Activated CD8-positive, alpha-beta memory T cell treated with anti-CD3 and anti-CD28 coated beads, Interleukin-2, amount 50 U/mL, for 1 hour (primary cell): ENCODE results near the gene TLCD5.

Experiments used
- DNase-seq: peaks from one replicate; pipeline ENCODE4 v3.0.0-alpha.2; 2020; ENCODE audit errors: extremely low read depth

TLCD5 gene

DNA sequence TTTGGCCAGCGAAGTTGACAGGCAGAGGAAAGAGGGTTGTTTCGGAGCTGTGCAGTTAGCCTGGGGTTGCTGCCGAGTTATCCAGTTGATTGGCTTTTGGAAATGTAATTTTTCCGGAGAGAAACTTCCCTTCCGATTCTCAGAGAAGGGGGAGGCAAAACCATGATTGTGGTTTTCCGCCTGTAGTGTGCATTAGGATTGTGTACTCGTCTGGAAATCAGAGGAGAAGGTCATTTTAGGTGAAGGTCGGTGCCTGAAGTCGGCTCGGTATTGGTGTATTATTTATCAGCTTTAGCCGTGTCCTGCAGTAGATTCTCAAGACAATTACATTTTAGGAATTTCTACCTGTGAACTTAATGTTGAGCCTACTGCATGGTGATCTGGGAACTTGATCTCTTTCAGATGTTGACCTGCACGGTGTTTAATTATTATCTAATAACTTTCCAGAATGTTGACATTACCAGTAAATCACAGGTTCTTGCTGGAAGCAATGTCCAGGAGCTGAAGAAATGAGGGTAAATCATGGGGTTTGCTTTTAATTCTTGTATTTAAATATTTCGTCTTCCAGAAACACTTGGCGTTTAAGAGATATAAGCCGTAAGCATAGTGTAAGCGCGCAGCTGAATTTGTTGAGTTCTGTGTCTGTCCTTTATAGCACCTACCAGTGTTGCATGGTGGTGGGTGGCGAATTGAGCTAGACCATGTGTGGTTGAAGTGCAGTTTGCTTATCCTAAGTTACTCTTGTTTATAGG lies 12.4 kb downstream of the TLCD5 start:
- no peak for DNase-seq

- DNase-seq: no peak
Observed at GRCh38 chr11:120338107-120338933, 13.2 kb downstream of the TLCD5 start.

- DNase-seq: no peak
Observed at GRCh38 chr11:120339394-120339890, 14.3 kb downstream of the TLCD5 start.

DNA sequence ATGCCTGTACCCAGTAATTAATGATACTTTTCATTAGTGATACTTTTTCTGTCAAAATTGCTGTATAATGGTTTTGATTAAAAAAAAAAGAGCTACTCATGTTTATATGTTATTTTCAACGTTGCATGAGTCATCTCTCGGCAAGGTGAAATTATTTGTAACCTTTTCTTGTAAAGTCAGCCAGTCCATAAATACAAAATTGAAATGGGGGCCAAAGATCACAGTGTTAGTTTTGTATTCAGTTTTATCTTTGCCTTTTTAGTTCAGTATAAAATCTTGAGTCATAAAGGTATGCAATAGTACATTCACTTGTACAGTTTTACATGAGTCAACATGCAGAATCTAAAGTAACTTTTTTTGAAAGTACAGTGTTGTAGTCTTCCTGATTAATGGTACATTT lies 15.4 kb downstream of the TLCD5 start:
- DNase-seq: no peak

DNA sequence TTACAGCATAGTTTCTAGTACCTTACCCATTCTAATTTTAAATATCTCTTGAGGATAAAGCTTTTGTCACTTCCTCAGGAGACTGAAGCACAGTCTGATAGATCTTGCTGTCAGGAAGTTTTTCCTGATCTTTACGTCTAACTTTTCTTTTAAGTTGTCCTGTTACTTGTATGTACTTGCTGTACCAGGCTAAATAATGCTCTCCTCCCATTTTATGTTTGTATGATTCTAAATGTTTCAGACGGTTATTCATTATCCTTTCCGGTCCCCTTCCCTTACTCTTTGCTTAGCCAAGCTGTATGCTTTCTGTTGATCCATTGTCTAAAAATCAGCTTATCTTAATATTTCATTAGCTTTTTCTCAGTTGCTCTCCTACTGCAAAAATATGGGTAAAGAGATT lies 17.1 kb downstream of the TLCD5 start:
- DNase-seq: no peak

DNA sequence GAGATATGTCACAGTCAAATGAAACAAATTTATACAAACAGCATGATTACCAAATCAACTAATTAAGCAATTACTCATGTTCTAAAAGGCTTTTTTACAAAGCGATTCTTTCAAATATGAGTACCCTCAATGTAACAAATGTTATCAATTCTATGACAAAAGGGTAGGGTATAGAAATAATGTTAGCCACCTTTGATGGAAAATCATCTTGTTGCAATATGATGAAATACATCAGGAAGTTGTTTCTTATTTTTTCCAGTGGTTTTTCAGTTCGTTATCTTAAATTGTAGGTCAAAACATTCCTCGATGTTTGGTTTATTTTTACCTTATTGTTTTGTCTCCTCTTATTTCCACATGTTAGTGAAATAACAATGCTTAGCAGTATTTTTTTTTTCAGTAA lies 17.6 kb downstream of the TLCD5 start:
- no peak for DNase-seq

DNA sequence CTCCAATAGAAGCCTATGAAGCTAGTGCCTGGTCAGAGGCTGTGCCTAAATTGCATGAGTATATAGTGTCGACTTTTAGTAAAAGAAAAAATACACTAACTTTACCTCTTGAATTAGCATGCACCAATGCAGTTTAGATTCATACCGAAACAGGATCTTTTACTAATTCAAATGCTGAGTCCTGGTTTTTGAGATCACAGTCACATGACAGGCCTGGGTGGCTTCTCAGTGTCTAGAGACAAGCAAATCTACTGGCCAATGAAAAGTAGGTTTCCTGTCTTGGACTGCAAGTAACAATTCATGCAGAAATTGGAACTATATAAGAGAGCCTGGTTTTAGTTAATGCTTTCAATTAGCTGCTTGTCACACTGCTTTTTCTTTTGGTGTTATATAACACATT lies 18.3 kb downstream of the TLCD5 start:
- DNase-seq: no peak

- no peak for DNase-seq
Observed at GRCh38 chr11:120344302-120345004, 19.4 kb downstream of the TLCD5 start.

DNA sequence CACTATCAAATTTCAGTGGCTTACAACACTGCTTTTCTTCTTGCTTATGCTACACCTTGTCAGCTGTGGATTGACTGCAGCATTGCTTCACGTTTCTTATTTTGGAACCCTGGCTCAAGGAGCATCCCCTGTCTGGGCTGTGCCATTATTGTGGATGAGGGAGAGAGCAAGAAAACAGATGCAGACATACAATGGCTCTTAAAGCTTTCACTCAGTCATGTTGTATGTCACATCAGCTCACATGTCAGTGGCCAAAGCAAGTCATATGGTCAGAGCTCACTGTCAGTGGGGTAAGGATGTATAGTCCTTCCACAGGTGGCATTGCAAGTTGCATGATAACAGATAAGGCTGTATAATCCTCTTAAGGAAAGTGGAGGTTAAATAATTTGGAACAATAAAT lies 21.1 kb downstream of the TLCD5 start:
- no peak for DNase-seq

- DNase-seq: no peak
Observed at GRCh38 chr11:120350637-120351036, 25.5 kb downstream of the TLCD5 start.

GRCh38 chr11:120352405-120352804 lies 27.3 kb downstream of the TLCD5 start:
- DNase-seq: no peak

- no peak for DNase-seq
Observed at GRCh38 chr11:120354068-120354467, 29.0 kb downstream of the TLCD5 start.

- no peak for DNase-seq
Observed at GRCh38 chr11:120354779-120355178, 29.7 kb downstream of the TLCD5 start.

GRCh38 chr11:120357620-120358019 lies 32.5 kb downstream of the TLCD5 start:
- no peak for DNase-seq

- DNase-seq: no peak
Observed at GRCh38 chr11:120358729-120359128, 33.6 kb downstream of the TLCD5 start.

DNA sequence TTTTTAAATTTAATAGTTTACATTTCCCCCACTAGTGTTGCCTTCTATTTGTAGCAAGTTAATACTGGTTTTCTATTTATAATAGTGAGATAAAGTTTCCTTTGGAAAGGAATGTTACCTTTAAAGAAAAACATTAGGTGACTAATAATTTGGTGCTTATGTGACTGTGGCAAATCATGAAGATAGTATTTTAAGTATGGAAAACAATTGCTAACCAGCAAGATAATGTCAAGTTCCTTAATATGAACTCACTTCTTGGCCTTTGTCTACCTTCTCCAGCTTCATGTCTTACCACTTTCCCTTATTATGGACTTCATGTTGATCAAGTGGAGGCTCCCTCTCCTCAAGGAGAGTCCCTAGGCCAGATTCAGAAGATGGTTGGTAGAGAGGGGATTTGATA lies 38.3 kb downstream of the TLCD5 start:
- DNase-seq: no peak

- DNase-seq: no peak
Observed at GRCh38 chr11:120365512-120365911, 40.4 kb downstream of the TLCD5 start.

- no peak for DNase-seq
Observed at GRCh38 chr11:120372296-120372695, 47.2 kb downstream of the TLCD5 start.

DNA sequence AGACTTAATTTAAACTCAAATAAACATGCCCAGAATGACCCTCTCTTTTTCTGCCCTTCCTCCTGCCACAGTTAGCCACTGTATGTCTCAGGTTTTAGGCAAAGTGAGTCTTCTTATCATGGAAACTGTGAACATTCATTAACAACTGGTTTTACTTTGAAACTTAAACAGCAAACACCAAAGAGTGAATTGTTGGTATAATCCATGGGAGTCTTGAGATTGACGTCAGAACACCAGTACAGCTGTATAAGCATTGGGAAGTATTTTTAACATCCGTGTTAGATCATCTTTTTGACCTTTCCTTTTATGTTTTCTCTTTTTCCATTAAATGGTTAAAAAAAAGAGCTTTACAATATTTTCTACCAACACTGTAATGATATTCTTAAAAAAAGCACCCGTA lies 50.0 kb downstream of the TLCD5 start:
- DNase-seq: no peak

- no peak for DNase-seq
Observed at GRCh38 chr11:120376547-120377182, 51.6 kb downstream of the TLCD5 start.

DNA sequence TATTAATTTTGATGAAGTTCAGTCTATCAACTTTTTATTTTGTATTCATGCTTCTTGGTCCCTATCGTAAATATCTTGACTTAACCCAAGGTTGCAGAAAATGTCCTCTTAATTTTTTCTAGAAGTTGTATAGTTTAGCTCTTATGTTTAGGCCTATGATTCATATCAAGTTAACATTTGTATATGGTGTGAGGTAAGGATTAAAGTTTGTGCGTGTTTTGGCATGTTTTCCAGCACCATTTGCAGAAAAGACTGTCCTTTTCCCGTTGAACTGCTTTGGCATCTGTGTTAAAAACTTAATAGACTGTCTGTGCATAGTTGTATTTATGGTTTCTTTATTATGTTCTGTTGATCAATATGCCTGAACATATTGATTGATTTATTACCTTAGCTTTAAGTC lies 53.4 kb downstream of the TLCD5 start:
- no peak for DNase-seq

DNA sequence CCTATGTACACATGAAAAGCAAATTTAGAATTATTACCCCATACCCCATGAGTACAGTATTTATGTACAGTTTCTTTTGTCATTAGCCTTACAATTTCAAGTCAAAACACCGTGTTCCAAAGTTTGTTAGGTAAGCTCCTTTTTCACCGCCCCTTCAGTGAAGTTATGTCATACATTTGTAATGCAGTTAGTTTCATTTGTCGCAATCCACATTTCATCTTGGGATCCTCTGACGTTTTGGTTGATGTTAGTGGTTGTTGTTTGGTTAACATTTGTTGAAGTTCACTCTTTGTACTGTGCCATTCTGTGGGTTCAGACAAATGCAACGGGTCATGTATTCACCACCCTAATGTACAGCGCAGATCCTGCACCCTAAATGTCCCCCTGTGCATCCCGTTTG lies 56.3 kb downstream of the TLCD5 start:
- no peak for DNase-seq
